Activated CD8-positive, alpha-beta T cell treated with anti-CD3 and anti-CD28 coated beads, Interleukin-2, amount 10 ng/mL, durations not matched to agents 7 days and 5 days (primary cell): Measurements from ENCODE around the gene C19orf85. TPM values are rescaled to one million over a fixed set of nuclear protein-coding genes. Genes with fewer than 3 reads are reported as not detected.

Experiments
- ATAC-seq: fragments of 150-1000 bp; cut with Tn5 transposase; one replicate; pipeline ENCODE4 v1.10.0; 2021; ENCODE audit warnings: moderate library complexity
- CTCF ChIA-PET: fragments of 350-600 bp; sonication (Branson Sonifier 250); formaldehyde crosslinking; loops from one replicate; lab custom pipeline; 2021; ENCODE audit warnings: antibody characterized with exemption; lab: Charles Lee
- POLR2A ChIA-PET: fragments of 350-600 bp; sonication (Branson Sonifier 250); formaldehyde crosslinking; loops from one replicate; lab custom pipeline; 2021; ENCODE audit warnings: antibody characterized with exemption; lab: Charles Lee
- DNase-seq: peaks from one replicate; pipeline ENCODE4 v3.0.0-alpha.2; 2020
- H3K27ac Mint-ChIP-seq: one replicate; pipeline ENCODE4 v1.8.0; 2021; ENCODE audit warnings: mild to moderate bottlenecking, mixed read lengths
- H3K27me3 Mint-ChIP-seq: one replicate; pipeline ENCODE4 v1.8.0; 2021; ENCODE audit warnings: low read depth, mixed read lengths
- H3K36me3 Mint-ChIP-seq: one replicate; pipeline ENCODE4 v1.8.0; 2021; ENCODE audit warnings: low read depth, mixed read lengths
- H3K4me1 Mint-ChIP-seq: one replicate; pipeline ENCODE4 v1.8.0; 2021; ENCODE audit warnings: low read depth, mixed read lengths
- H3K4me3 Mint-ChIP-seq: one replicate; pipeline ENCODE4 v1.8.0; 2021; ENCODE audit warnings: mild to moderate bottlenecking, mixed read lengths
- H3K9me3 Mint-ChIP-seq: one replicate; pipeline ENCODE4 v1.8.0; 2022; ENCODE audit warnings: mixed read lengths; ENCODE audit not compliant: insufficient read depth
- total RNA-seq, 2 experiments: library from RNA; stranded (reverse); gene quantifications; one replicate each; pipeline ENCODE4 v1.2.3, GENCODE V29; 2021

C19orf85 gene
- total RNA-seq, 2 experiments from 2014 or later = not detected

- peaks cover 34% of the 10 kb centered on the region for H3K4me1 Mint-ChIP-seq
- POLR2A ChIA-PET = no interaction called here
- ATAC-seq (no peak), DNase-seq (no peak)
- H3K27me3 Mint-ChIP-seq = no peaks in the 10 kb centered on the region
- CTCF ChIA-PET = no interaction called here
- H3K9me3 Mint-ChIP-seq = no peaks in the 10 kb centered on the region
- peaks cover 2% of the 10 kb centered on the region for H3K36me3 Mint-ChIP-seq
- H3K4me3 Mint-ChIP-seq = no peak overlapping the region
- no peak overlapping the region for H3K27ac Mint-ChIP-seq
These were observed 17.2 kb upstream of the C19orf85 start for GRCh38 chr19:55481794-55482155.

DNA sequence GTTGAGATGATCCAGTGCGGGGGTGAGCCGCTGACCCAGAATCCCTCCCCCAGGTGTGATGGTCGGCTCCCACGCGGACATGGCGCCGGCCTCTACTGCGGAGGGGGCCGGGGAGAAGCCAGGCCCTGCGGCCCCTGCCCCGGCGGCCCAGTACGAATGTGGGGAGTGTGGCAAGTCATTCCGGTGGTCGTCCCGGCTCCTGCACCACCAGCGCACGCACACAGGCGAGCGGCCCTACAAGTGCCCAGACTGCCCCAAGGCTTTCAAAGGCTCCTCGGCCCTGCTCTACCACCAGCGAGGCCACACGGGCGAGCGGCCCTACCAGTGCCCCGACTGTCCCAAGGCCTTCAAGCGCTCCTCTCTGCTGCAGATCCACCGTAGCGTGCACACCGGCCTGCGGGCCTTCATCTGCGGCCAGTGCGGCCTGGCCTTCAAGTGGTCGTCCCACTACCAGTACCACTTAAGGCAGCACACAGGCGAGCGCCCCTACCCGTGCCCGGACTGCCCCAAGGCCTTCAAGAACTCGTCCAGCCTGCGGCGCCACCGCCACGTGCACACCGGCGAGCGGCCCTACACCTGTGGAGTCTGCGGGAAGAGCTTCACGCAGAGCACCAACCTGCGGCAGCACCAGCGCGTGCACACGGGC, 16.7 kb upstream of the C19orf85 start:
- no peak overlapping the region for H3K27ac Mint-ChIP-seq
- H3K4me3 Mint-ChIP-seq = no peak overlapping the region
- H3K9me3 Mint-ChIP-seq = no peaks in the 10 kb centered on the region
- H3K27me3 Mint-ChIP-seq = no peaks in the 10 kb centered on the region
- DNase-seq (no peak), ATAC-seq (no peak)
- H3K4me1 Mint-ChIP-seq = peaks cover 34% of the 10 kb centered on the region
- ChIA-PET POLR2A (no interaction called here), CTCF (no interaction called here)
- H3K36me3 Mint-ChIP-seq = peaks cover 2% of the 10 kb centered on the region

- POLR2A ChIA-PET = no interaction called here
- no peaks in the 10 kb centered on the region for H3K27me3 Mint-ChIP-seq
- H3K4me3 Mint-ChIP-seq = no peak overlapping the region
- no peak for ATAC-seq
- CTCF ChIA-PET = interaction anchor here (1.7 kb wide), 1 partner anchor 12 kb away, joined by 8 read pairs; no protein-coding TSS in a partner anchor
- H3K4me1 Mint-ChIP-seq = peaks cover 43% of the 10 kb centered on the region
- no peaks in the 10 kb centered on the region for H3K9me3 Mint-ChIP-seq
- peaks cover 2% of the 10 kb centered on the region for H3K36me3 Mint-ChIP-seq
- H3K27ac Mint-ChIP-seq = peak overlapping the region; percentile 27
- DNase-seq = no peak
These were observed 15.1 kb upstream of the C19orf85 start for GRCh38 chr19:55479451-55480230.

- no peak overlapping the region for H3K4me3 Mint-ChIP-seq
- CTCF ChIA-PET = interaction anchor here (1.7 kb wide), 1 partner anchor 12 kb away, joined by 8 read pairs; no protein-coding TSS in a partner anchor
- ATAC-seq (no peak), DNase-seq (no peak)
- H3K9me3 Mint-ChIP-seq = no peaks in the 10 kb centered on the region
- H3K4me1 Mint-ChIP-seq = peaks cover 45% of the 10 kb centered on the region
- no peaks in the 10 kb centered on the region for H3K27me3 Mint-ChIP-seq
- POLR2A ChIA-PET = no interaction called here
- H3K36me3 Mint-ChIP-seq = peaks cover 2% of the 10 kb centered on the region
- no peak overlapping the region for H3K27ac Mint-ChIP-seq
These were observed 14.5 kb upstream of the C19orf85 start for GRCh38 chr19:55479045-55479444.

- Mint-ChIP-seq H3K36me3 (peaks cover 2% of the 10 kb centered on the region), H3K27me3 (no peaks in the 10 kb centered on the region), H3K27ac (no peak overlapping the region), H3K9me3 (no peaks in the 10 kb centered on the region), H3K4me3 (peak overlapping the region; percentile 91), H3K4me1 (peaks cover 45% of the 10 kb centered on the region)
- POLR2A ChIA-PET = no interaction called here
- DNase-seq = no peak
- CTCF ChIA-PET = interaction anchor here (1.7 to 6.1 kb wide), 2 partner anchors 11 to 26 kb away, joined by 8 to 48 read pairs; no protein-coding TSS in a partner anchor
- ATAC-seq = no peak
These were observed 13.8 kb upstream of the C19orf85 start for GRCh38 chr19:55478364-55478763.

- Mint-ChIP-seq H3K4me1 (peaks cover 45% of the 10 kb centered on the region), H3K27me3 (no peaks in the 10 kb centered on the region), H3K4me3 (peak overlapping the region; percentile 91), H3K27ac (peak overlapping the region; percentile 21), H3K36me3 (peaks cover 2% of the 10 kb centered on the region), H3K9me3 (no peaks in the 10 kb centered on the region)
- DNase-seq (no peak), ATAC-seq (no peak)
- POLR2A ChIA-PET = no interaction called here
- CTCF ChIA-PET = interaction anchor here (6.1 kb wide), 1 partner anchor 26 kb away, joined by 48 read pairs; no protein-coding TSS in a partner anchor
These were observed 13.4 kb upstream of the C19orf85 start for GRCh38 chr19:55477905-55478304.

- POLR2A ChIA-PET = interaction anchor here (0.7 to 2.6 kb wide), 9 partner anchors 8 to 272 kb away, joined by 3 to 12 read pairs (median 3); partner anchors contain the start of genes FIZ1, ISOC2, NAT14 and PPP6R1
- H3K4me1 Mint-ChIP-seq = peaks cover 45% of the 10 kb centered on the region
- no peaks in the 10 kb centered on the region for H3K9me3 Mint-ChIP-seq
- H3K4me3 Mint-ChIP-seq = peak within 1 kb of the TSS; percentile 91
- peak within 1 kb of the TSS; percentile 94 for H3K27ac Mint-ChIP-seq
- H3K36me3 Mint-ChIP-seq = peaks cover 2% of the 10 kb centered on the region
- DNase-seq (peak; percentile 99), ATAC-seq (peak; percentile 92)
- CTCF ChIA-PET = interaction anchor here (0.8 to 6.1 kb wide), 10 partner anchors 9 to 315 kb away, joined by 3 to 48 read pairs (median 4); partner anchors contain the start of genes HSPBP1, NAT14, ZNF784 and ZNF865
- H3K27me3 Mint-ChIP-seq = no peaks in the 10 kb centered on the region
These were observed 11.7 kb upstream of the C19orf85 start, which contains the start of gene ZNF628 for GRCh38 chr19:55476100-55476775. Gene ZNF628 (plus strand): TSS chr19:55476617. CDS start chr19:55479911, 3,294 bp downstream.

DNA sequence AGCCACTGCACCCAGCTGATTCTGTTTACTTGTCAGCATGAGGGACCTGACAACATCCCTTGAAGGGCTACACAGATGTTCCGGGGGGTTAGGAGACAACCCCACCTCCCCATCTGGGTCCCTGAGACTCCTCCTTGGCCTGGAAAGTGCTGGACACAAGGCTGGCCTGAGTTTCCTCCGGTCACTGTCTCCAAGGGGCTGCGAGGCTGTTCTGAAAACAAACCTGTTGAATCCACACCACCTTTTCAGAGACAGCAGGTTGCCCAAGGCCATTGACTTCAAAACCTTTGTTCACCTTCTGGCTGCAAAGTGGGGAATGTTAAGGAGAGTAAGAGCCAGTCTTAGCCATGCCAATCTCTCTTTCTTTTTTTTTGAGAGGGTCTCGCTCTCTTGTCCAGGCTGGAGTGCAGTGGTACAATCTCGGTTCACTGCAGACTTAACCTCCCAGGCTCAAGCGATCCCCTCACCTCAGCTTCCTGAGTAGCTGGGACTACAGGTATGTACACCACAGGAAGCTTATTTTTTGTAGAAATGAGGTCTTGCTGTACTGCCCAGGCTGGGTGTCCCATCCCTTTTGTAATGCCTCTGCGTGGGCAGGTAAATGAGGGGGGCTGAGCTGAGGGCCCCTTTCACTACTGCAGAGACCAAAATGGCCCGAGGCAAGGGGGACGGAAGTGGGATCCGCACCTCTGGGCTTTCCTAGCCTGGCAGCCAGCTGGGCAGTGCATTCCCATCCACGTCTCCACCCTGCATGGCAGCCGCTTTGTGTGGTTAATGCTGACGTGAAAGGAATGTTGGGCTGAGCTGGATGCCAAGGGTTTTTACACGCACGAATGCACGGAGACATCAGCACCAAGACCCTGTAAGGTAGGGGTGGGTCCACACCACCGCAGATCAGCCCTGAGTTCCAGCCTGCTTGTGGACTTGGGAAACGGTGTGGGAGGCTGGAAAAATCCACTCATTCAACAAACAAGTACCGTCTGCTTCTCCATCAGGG, 10.0 kb upstream of the C19orf85 start:
- DNase-seq (no peak), ATAC-seq (no peak)
- H3K4me3 Mint-ChIP-seq = peak overlapping the region; percentile 22
- no peaks in the 10 kb centered on the region for H3K9me3 Mint-ChIP-seq
- H3K4me1 Mint-ChIP-seq = peaks cover 40% of the 10 kb centered on the region
- H3K36me3 Mint-ChIP-seq = peaks cover 2% of the 10 kb centered on the region
- ChIA-PET POLR2A (interaction anchor here (2.6 kb wide), 1 partner anchor 11 kb away, joined by 12 read pairs; the partner anchor contains the start of gene NAT14), CTCF (interaction anchor here (1.0 to 6.1 kb wide), 3 partner anchors 21 to 334 kb away, joined by 3 to 48 read pairs (median 3); no protein-coding TSS in a partner anchor)
- H3K27ac Mint-ChIP-seq = no peak overlapping the region
- no peaks in the 10 kb centered on the region for H3K27me3 Mint-ChIP-seq

DNA sequence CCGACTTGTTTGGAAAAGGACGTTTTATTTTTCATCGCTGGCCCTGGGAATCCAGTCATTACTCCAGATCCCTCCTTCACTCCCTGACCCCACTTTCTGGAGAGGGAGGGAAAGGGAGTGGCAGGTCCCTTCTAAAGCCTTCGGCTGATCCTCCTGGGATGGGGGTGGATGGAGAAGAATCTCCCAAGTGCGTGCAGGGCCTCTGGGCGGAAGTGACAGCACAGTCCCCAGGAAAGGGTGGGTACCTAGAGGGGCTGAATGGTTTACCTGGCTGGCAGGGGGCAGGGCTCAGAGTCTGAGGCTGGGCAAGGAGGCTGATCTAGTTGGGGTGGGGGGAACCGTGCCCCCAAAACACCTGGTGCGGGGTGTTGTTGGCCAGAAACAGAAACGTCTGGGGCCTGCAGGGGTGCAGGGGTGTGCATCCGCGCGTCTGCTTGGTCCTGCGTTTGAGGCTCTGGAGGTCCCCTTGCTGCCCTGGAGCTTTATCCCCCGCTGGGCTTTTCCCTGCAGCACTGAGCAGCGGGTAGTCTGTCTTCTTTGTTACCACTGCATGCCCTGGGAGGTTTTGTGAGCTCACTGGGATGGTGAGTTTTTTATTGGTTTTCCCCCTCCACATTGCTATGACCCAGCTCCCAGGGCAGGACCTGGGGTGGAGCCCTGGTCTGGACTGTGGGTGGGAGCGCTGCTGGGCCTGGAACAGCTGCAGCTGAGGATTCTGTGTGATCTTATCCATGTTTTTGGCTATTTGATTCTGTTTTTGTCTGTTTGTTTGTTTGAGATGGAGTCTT, 8.9 kb upstream of the C19orf85 start:
- Mint-ChIP-seq H3K27me3 (no peaks in the 10 kb centered on the region), H3K4me3 (no peak overlapping the region), H3K27ac (no peak overlapping the region), H3K9me3 (no peaks in the 10 kb centered on the region), H3K36me3 (no peaks in the 10 kb centered on the region), H3K4me1 (peaks cover 28% of the 10 kb centered on the region)
- ChIA-PET CTCF (interaction anchor here (1.0 to 6.1 kb wide), 3 partner anchors 20 to 333 kb away, joined by 3 to 48 read pairs (median 3); no protein-coding TSS in a partner anchor), POLR2A (no interaction called here)
- DNase-seq = no peak
- ATAC-seq = no peak

- ATAC-seq (no peak), DNase-seq (no peak)
- no peak overlapping the region for H3K4me3 Mint-ChIP-seq
- ChIA-PET CTCF (interaction anchor here (6.1 kb wide), 1 partner anchor 32 kb away, joined by 48 read pairs; no protein-coding TSS in a partner anchor), POLR2A (no interaction called here)
- no peaks in the 10 kb centered on the region for H3K27me3 Mint-ChIP-seq
- H3K36me3 Mint-ChIP-seq = no peaks in the 10 kb centered on the region
- no peak overlapping the region for H3K27ac Mint-ChIP-seq
- no peaks in the 10 kb centered on the region for H3K9me3 Mint-ChIP-seq
- peaks cover 22% of the 10 kb centered on the region for H3K4me1 Mint-ChIP-seq
These were observed 7.9 kb upstream of the C19orf85 start for GRCh38 chr19:55472463-55472862.
